ENCODE measurements around the gene CITED2. TPM values are rescaled to one million over a fixed set of nuclear protein-coding genes. Genes with fewer than 3 reads are reported as not detected.

The CITED2 gene
- polyA plus RNA-seq, 3 donors, result 22.9 to 71.6 (median 43.9) TPM

DNA sequence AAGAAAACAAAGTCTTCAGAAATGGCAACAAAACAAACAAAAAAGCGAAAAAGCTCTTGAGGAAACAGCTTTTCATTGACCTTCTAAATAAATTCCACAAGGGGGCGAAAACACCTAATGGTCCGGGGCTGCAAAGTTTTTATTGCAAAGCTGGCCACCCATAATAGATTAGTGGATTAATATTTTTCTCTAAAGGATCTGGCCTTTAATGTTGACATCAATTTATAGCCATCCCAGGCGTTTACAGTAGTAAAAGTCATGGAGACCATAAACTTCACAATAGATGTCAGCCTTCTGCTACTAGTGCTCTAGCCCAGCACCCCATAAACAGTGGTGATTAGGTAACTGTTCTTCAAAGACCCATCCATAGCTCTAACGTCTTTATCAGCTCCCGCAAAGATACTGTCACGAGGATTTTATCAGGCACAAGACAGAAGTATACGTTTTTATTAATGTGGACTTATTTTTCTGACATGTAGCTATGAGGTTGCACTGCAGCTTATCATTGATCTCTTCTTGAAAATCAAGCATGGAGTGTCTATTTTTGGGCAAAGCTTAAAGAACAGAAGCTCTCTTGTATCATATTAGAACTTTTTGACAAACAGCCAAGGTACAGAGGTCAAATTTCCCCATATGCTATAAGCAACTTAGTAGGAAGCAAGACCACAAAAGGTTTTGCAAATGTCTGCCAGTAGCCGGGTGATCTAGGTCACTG is 4.7 kb downstream of the CITED2 start:
- Histone ChIP-seq H3K36me3 (replicated peaks in 1 of 2; ENCODE audit: control insufficient read depth in 1 of 2, insufficient read depth in 2 of 2, low read length in 2 of 2) (peaks cover 4 to 15% of the 10 kb centered on the region in 2 donors), H3K4me3 (replicated peaks in 1 of 3; ENCODE audit: low read depth in 2 of 3, low read length in 3 of 3) (peak overlapping the region in 1 of 3 experiments; percentile 95), H3K79me2 (ENCODE audit: insufficient read depth, low read length) (peaks cover 43% of the 10 kb centered on the region), H2AFZ (ENCODE audit: insufficient read depth, low read depth, low read length, poor library complexity, severe bottlenecking) (peak overlapping the region; percentile 29), H3K9ac (ENCODE audit: insufficient read depth, low read length, poor library complexity, severe bottlenecking) (no peak overlapping the region), H3K27ac (ENCODE audit: low read depth in 1 of 2, low read length in 2 of 2) (peak overlapping the region in 1 of 2 donors; percentile 96), H4K20me1 (ENCODE audit: insufficient read depth, low read length) (peaks cover 40% of the 10 kb centered on the region), H3K9me3 (replicated peaks in 1 of 2; ENCODE audit: control insufficient read depth in 1 of 2, insufficient read depth in 1 of 2, low read length in 2 of 2) (no peaks in the 10 kb centered on the region), H3K4me2 (replicated peaks; ENCODE audit: extremely low read depth, low read length, poor library complexity, severe bottlenecking) (peak overlapping the region; percentile 93), H3K4me1 (ENCODE audit: control insufficient read depth in 1 of 2, insufficient read depth in 2 of 2, low read length in 2 of 2) (peaks cover 20 to 30% of the 10 kb centered on the region in 2 donors), H3K27me3 (ENCODE audit: control insufficient read depth in 2 of 2, insufficient read depth in 2 of 2, low read length in 2 of 2) (no peaks in the 10 kb centered on the region)
- WGBS (ENCODE audit: insufficient coverage), result 0% methylated on average over 2 of the region's 9 CpGs
- Mint-ChIP-seq H3K4me1 (peaks cover 29% of the 10 kb centered on the region), H3K4me3 (peak overlapping the region; percentile 62 to 84), H3K27ac (peak overlapping the region; percentile 50 to 89 (median 78)), H3K36me3 (peaks cover 21 to 32% of the 10 kb centered on the region in 2 donors), H3K9me3 (peaks cover 0 to 3% (median 0%) of the 10 kb centered on the region in 7 donors), H3K27me3 (ENCODE audit: low read depth in 3 of 3) (no peaks in the 10 kb centered on the region)
- DNase-seq, result peak; percentile 15 to 46 (median 39)
- TF ChIP-seq, protein P1, sequence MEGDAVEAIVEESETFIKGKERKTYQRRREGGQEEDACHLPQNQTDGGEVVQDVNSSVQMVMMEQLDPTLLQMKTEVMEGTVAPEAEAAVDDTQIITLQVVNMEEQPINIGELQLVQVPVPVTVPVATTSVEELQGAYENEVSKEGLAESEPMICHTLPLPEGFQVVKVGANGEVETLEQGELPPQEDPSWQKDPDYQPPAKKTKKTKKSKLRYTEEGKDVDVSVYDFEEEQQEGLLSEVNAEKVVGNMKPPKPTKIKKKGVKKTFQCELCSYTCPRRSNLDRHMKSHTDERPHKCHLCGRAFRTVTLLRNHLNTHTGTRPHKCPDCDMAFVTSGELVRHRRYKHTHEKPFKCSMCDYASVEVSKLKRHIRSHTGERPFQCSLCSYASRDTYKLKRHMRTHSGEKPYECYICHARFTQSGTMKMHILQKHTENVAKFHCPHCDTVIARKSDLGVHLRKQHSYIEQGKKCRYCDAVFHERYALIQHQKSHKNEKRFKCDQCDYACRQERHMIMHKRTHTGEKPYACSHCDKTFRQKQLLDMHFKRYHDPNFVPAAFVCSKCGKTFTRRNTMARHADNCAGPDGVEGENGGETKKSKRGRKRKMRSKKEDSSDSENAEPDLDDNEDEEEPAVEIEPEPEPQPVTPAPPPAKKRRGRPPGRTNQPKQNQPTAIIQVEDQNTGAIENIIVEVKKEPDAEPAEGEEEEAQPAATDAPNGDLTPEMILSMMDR (IDR thresholded peaks at IDR 0.05), result peak; percentile 83
- intact Hi-C loops (cut with micrococcal nuclease), result loop anchor here (5.0 to 10.0 kb wide), 10 partner anchors 42 to 555 kb away; partner anchors contain the start of genes HECA (in 2 of the 2) and TXLNB (in 1 of the 2)

DNA sequence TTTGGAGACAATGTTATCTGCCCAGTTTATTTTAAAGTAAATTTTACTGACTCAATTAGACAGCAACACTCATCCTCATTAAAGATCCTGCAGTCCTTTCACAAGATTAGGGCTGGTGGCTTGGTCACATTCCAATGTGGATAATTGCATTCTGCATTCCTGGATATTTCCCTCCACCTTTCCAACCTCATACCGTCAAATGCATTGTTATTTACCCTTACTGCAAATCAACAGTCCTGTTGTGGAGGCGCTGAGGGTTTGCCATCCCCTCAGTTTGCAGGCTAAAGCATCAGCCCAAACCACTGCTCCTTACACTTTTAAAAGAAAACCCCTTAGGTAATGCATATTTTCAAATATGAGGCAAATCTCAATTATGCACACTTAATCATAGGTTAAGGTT is 5.4 kb downstream of the CITED2 start:
- Mint-ChIP-seq H3K9me3 (peaks cover 0 to under 1% (median 0%) of the 10 kb centered on the region in 7 donors), H3K4me3 (no peak overlapping the region), H3K27ac (no peak overlapping the region), H3K27me3 (ENCODE audit: low read depth in 3 of 3) (no peaks in the 10 kb centered on the region), H3K36me3 (peaks cover 21 to 32% of the 10 kb centered on the region in 2 donors), H3K4me1 (peaks cover 33% of the 10 kb centered on the region)
- Histone ChIP-seq H3K4me2 (replicated peaks; ENCODE audit: extremely low read depth, low read length, poor library complexity, severe bottlenecking) (no peak overlapping the region), H3K27me3 (ENCODE audit: control insufficient read depth in 2 of 2, insufficient read depth in 2 of 2, low read length in 2 of 2) (no peaks in the 10 kb centered on the region), H4K20me1 (ENCODE audit: insufficient read depth, low read length) (peaks cover 39% of the 10 kb centered on the region), H2AFZ (ENCODE audit: insufficient read depth, low read depth, low read length, poor library complexity, severe bottlenecking) (no peak overlapping the region), H3K9me3 (replicated peaks in 1 of 2; ENCODE audit: control insufficient read depth in 1 of 2, insufficient read depth in 1 of 2, low read length in 2 of 2) (no peaks in the 10 kb centered on the region), H3K9ac (ENCODE audit: insufficient read depth, low read length, poor library complexity, severe bottlenecking) (no peak overlapping the region), H3K27ac (ENCODE audit: low read depth in 1 of 2, low read length in 2 of 2) (no peak overlapping the region), H3K4me3 (replicated peaks in 1 of 3; ENCODE audit: low read depth in 2 of 3, low read length in 3 of 3) (no peak overlapping the region), H3K79me2 (ENCODE audit: insufficient read depth, low read length) (peaks cover 38% of the 10 kb centered on the region), H3K4me1 (ENCODE audit: control insufficient read depth in 1 of 2, insufficient read depth in 2 of 2, low read length in 2 of 2) (peaks cover 23 to 34% of the 10 kb centered on the region in 2 donors), H3K36me3 (replicated peaks in 1 of 2; ENCODE audit: control insufficient read depth in 1 of 2, insufficient read depth in 2 of 2, low read length in 2 of 2) (peaks cover 4 to 15% of the 10 kb centered on the region in 2 donors)
- no peak for DNase-seq
- intact Hi-C loops (cut with micrococcal nuclease), result loop anchor here (10.0 kb wide), 2 partner anchors 74 to 554 kb away; partner anchors contain the start of gene TXLNB (in 1 of the 2)
- TF ChIP-seq, protein P1 (IDR thresholded peaks at IDR 0.05), result no peak
- 88% methylated on average over 1 of the region's 2 CpGs for WGBS (ENCODE audit: insufficient coverage)
